Globus pallidus (tissue), 1 donor: ENCODE results near the gene STOM.

Experiments
- DNase-seq: peaks from one replicate; pipeline ENCODE4 v3.0.0-alpha.2; 2015; ENCODE audit warnings: low spot score

Gene STOM

DNA sequence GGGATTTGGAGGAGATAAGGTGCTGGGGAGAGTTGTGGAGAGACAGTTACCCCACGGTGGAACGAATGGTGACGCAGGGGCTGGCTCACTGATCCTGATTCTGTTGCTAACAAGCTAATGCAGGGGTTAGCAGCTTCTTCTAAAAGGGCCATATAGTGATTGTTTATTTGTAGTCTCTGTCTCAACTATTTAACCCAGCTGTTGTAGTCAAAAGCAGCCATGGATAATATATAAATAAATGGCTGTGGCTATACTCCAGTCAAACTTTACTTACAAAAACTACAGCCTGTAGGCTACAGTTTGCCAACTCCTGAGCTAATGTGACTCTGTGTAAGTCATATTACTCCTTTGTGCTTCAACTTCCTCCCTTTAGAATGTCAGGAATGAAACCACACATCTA is 21.8 kb downstream of the STOM start:
- DNase-seq, result no peak

DNA sequence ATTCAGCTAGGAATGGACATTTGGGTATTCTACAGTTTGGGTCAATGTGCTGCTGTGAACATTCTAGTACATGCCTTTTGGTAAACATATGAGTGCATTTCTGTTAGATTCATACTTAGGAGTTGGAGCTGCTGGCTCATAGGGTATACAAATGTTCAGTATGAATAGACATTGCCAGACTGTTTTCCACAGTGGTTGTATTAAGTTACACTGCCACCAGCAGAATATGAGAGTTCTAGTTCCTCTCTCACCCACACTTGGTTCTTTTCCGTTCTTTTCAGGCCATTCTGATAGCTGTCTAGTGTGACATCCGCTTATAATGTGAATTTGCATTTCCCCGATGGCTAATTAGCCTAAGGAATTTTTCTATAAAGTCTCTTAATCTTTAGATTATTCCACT is 25.0 kb downstream of the STOM start:
- no peak for DNase-seq

DNA sequence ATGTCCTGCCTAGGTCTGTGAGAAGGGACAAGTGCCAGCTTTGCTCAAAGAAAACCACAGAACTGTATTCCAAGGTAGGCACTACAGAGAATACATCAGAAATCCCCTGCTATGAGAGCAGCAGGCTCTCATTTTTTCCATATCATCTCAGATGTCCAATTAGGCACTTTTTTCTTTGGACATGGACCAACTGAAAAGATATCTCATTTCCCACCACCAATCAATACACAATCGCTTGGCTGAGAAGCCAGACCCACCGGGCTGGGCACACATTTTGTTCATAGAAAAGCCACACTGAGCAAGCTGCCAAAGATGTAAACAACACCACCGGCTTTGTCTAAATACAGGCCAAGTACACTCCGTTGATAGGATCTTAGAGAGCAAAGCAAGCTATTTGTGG is 25.9 kb downstream of the STOM start:
- no peak for DNase-seq

DNA sequence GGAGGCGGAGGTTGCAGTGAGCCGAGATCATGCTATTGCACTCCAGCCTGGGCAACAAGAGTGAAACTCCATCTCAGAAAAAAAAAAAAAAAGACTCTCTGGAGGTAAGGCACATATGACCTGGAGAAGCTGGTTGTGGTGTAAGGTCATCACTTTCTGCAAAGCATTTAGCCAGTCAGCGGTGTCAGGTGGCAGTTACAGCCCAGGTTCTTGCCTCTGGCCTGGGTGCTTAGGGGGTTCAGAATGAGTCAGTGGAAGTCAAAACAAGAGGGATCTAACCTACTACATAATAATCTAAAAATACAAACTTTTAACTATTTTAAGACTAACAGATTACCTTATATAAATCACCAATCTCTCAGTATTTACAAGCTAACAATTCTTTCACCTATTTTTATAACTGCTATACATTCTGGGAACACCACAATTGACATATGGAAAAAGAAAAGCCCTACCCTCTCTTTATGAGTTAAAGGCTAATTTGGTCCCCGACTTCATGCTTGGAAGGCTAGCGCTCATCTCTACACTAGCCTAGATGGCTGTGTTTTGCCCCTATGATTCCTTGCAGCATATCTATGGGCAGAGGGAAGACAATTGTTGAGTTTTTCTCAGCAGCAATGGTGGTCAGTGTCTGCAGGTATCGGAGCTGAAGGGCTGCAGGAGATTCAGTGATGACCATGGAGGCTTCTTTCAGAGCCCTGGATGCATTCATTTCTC is 29.2 kb downstream of the STOM start:
- DNase-seq, result no peak

DNA sequence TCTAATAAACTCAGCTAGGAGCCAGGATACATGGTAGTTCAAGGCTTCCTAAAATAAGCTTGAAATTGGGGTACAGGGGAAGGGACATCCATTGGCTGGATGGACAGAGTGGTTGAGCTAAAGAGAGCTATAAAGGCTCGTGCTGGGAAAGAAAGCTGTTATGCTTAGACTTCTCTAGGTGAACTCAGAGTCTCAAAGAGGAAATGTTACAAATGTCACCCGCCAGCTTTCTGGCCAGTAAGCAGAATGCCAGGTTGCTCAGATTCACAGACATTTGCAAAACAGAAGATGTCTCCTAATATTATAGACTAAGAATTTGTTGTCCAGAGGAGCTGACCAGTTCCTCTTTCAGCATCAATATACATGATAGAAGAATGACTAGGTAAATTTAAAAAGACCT is 30.6 kb downstream of the STOM start:
- DNase-seq, result no peak

DNA sequence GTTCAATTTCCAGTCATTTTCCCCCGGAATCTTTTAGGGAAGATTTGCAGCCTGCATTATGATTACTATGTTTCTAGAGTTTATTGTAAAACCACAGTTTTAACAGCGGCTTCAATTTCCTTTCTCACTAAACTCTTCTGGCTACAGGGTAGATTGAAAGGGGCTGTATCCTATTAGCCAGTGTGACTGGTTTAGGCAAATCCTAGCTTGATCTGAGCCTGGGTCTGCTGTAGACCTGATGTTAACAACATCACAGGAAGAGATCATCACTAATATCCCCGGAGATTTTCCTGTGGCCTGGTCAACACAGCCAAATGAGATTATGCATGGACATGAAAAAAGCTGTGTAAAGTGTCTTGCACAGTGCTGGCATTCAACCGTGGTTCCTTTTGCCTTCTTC is 33.4 kb downstream of the STOM start:
- DNase-seq, result no peak

DNA sequence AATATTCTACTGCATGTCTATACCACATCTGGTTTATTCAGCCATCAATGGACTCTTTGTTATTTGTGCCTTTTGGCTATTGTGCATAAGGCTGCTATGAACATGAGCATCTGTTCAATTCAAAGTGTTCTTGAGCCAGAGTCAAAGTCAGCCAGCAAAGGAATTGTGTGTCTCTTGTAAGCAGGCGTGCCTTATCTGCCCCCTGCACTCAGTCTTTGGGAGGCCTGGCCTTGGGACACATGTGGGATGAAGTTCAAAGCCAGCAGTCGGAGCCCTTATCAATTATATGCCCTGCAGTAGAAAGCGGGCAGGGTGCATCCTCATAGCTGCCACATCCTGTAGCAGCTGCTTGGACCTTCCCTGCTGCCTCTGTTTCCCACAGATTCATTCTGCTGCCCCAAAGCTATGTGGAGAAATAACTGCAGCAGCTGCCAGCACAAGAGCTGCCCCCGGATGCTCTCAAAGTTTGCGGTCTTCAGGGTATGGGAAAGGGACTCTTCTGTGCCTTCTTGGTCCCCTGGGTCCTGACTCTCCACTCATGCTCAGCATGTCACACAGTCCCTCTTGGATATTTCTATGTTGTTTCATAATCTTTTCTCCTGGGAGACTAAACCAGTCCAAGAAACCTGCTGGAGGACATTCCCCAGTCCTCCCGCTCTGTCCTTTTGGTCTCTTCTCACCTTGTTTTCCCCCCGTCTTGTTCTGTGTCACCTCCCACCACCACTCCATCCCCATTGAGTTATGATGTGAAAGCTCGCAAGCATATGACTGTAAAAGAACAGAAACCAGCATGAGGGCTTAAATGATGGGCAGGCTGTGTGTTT is 35.9 kb downstream of the STOM start:
- no peak for DNase-seq

DNA sequence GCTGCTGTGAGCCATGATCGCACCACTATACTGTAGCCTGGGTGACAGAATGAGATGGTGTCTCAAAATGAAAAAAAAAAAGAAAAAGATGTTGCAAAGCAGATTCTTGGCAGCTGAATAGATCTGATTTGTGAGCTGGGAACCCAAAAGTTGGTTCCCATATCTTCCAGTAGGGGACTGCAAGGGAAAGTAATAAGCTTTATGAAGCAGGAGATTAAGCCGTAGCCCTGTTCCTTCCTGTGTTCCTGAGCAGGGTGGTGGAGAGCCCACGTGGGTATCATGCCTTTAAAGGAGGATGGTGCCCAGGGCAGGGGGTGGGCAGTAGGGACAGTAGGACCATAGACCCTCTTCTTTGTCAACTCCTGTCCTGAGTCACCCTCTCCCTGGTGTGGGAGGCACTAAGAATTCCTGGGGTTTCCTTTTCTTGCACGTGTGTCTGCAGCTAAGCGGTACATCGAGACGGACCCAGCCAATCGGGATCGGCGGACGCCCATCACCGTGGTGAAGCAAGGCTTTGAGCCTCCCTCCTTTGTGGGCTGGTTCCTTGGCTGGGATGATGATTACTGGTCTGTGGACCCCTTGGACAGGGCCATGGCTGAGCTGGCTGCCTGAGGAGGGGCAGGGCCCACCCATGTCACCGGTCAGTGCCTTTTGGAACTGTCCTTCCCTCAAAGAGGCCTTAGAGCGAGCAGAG is 37.9 kb downstream of the STOM start:
- DNase-seq, result no peak

DNA sequence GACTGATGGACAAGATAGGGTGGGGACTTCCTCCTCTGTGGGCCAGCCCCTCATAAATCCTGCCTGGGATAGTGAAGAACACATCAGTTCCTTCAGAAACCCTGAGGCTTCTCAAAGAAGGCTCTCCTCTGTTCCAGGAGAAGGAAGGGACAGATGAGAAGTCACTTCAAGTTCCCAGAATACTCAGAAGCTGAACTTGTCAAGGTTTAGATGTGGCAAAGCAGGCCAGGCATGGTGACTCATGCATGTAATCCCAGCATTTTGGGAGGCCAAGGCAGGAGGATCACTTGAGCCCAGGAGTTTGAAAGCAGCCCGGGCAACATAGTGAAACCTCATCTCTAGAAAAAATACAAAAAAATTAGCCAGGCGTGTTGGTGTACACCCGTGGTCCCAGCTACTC is 38.5 kb downstream of the STOM start:
- no peak for DNase-seq

DNA sequence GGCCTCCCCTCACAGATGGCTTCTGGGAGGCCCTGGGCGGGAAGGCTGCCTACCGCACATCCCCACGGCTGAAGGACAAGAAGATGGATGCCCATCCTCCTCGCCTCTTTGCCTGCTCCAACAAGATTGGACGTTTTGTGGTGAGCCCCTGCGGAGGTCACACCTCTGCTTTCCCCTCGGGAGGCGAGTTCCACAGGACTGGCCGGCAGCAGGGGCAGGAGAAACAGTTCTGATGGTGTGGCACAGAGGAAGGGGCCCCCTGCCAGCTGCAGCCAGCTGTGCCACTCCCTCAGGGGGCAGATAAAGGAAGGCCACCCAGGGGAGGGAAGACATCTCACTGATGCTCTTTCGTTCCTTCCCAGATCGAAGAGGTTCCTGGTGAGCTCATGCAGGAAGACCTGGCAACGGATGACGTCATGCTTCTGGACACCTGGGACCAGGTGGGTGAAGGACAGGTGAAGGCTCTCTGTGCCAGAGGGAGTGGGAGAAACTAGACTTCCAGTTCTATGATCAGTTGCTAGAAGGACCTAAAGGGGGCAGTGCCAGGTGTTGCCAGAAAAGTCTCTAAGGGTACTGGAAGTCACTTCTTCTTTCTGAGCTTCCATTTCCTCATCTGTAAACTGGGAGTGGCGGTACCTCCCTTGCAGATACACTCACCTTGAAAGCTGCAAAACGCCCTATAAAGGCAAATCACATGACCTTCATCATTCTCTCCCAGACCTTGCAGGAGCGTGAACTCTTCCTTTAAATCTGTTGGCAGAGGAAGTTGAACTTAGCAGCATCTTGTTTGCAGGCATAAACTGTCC is 41.0 kb downstream of the STOM start:
- no peak for DNase-seq

DNA sequence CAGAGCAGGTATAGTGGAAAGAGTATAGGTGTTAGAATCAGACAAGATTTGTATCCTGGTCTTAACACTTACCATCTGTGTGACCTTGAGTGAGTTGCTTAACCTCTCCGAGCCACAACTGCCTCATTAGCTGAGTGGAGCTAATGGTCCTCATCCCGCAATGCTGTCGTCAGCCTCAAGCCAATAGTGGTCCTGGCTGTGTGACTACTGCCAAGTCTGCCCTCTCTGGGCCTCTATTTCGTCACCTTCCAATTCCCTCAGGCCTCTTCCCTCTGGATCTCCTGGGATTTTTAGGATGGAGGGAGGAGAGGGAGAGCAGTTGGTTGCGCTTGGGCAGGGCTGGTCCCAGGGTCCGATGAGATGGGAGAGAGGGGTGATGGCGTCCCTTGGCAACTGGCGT is 41.6 kb downstream of the STOM start:
- DNase-seq, result no peak

DNA sequence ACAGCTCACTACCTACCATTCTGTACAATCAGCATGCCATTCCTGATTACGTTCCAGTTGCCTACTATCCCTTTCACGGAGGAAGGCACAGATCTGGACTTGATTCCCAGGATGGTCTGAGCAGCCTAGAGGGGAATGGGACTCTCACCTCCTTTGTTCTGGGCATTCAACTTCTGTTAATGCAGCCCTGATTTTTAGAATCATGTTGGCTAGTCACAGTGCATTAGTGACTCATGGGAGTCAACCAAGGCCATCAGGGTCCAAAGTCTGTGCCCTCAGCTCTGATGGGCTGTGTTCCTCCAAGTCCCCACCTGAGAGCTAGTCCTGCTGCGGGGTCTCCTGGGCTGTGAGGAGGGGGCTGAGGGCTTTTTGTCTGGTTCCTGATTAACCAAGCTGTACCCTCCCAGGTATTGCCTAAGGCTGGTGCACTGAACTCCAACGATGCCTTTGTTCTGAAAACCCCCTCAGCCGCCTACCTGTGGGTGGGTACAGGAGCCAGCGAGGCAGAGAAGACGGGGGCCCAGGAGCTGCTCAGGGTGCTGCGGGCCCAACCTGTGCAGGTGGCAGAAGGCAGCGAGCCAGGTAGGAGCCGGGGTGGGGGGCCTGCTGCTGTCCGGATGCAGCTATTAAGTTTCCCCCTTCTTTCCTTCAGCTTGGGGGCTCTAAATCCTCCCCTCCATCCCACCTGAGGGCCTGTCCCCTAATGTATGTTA is 43.0 kb downstream of the STOM start:
- no peak for DNase-seq

DNA sequence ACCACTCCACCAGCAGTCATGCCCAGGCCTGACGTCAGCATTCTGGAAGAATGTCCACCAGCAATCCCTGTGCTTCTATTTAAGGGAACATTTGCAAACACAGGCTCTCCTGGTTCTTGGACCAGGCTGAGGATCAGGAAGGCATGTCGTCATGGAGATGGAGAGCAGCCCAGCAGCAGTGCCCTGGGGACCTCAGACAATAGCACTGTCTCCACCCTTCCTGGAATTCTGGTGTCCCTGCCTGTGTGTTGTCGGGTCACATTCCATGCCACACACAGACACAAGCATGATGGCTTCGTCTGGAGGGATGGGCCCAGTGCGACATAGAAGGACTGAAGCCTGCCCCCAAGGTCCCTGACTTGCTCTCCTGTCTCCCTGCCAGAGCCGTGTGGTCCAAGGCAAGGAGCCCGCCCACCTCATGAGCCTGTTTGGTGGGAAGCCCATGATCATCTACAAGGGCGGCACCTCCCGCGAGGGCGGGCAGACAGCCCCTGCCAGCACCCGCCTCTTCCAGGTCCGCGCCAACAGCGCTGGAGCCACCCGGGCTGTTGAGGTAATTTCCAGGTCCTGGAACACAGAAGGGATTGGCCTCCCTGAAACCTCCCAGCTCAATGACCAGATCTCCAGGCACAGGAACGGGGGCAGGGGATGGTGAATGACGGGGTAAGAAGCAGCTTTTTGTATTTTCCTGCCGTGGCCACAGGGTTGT is 43.8 kb downstream of the STOM start:
- peak; percentile 55 for DNase-seq

DNA sequence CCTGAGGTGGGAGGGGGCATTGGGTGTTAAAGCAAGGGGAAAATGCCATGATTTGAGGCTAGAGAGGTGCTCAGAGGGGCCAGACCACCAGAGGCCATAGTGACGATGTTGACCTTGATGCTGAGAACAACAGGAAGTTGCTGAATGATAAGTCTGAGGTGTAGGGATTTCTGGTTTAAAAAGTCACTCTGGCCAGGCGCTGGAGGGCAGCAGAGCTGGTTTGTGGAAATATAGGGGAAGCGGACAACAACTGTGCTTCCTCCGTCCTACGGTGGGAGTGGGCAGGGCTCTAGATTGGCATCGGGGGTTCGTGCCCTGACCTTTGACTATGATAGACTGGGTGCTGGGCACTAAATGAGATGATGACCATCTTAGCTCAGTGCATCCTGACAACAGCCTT is 44.7 kb downstream of the STOM start:
- DNase-seq, result no peak

DNA sequence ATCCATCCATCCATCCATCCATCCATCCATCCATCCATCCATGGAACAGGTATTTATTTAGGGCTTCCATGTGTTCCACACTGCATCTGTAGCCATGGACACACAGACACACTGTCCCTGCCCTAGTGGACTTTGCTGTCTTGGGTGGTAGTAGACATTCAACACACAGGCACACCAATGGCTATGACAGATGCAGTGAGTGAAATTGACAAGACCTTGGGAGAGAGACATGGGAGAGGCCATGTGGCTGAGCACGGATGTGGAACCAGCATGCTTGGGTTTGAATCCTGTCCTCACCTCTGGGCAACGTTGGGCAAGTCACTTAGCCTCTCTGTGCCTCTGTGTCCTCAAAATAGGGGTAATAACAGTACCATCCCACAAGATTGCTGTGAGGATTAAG is 45.3 kb downstream of the STOM start:
- DNase-seq, result no peak

DNA sequence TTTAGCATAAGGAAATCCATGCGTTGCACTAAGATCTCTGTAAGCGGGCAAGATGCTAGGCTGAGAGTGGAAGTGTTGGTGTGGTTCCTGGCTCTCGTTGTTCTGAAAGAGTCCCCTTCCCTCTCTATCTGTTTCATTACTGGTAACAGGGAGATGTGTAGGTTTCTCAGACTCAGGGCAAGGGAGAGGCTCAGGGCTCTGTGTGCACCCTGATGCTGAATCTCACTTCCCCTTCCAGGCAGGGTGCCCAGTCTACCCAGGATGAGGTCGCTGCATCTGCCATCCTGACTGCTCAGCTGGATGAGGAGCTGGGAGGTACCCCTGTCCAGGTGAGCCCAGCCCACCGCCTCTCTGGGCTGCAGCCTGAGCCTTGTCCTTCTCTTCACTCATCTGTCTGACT is 45.7 kb downstream of the STOM start:
- DNase-seq, result no peak

DNA sequence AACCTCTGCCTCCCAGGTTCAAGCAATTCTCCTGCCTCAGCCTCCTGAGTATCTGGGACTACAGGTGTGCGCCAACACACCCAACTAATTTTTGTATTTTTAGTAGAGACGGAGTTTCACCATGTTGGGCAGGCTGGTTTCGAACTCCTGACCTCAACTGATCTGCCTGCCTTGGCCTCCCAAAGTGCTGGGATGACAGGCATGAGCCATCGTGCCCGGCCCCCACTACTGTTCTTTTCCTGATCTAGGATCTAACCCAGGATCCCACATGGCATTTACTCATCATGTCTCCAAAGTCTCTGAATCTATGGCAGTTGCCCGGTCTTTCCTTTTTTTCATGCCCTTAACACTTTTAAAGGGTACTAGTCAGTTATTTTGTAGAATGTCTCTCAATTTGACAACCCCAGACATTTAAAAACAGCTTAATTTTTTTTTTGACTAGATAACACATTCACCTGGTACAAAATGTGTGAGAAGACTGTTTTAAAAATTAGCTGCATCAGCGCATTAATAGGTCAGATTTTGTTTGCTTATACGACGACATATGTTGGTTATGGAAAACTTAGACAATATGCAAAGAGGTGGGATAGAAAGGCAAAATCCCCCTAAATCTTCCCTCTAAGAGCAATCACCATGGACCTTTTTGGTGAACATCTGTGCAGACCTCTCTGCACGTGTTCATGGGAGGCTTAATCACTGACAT is 46.5 kb downstream of the STOM start:
- no peak for DNase-seq

DNA sequence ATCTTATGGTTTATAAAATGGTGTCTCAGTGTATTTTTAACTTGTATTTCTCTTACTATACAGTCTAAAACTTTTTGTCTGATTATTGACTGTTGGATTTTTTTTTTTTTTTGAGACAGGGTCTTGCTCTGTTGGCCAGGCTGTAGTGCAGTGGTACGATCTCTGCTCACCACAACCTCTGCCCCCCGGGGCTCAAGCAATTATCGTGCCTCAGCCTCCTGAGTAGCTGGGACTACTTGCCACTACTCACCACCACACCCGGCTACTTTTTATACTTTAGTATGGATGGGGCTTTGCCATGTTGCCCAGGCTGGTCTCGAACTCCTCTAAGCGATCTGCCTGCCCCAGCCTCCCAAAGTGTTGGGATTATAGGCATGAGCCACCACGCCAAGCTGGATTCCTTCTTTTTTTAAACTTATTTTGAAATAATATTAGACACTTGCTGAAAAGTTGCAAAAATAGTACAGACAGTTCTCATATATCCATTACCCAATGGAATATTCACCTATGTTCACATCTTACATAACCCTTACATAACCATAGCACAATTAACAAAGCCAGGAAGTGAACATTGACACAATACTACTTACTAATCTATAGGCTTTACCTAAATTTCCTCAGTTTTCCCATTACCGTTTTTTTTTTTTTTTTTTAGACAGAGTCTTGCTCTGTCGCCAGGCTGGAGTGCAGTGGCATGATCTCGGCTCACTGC is 47.2 kb downstream of the STOM start:
- DNase-seq, result no peak

DNA sequence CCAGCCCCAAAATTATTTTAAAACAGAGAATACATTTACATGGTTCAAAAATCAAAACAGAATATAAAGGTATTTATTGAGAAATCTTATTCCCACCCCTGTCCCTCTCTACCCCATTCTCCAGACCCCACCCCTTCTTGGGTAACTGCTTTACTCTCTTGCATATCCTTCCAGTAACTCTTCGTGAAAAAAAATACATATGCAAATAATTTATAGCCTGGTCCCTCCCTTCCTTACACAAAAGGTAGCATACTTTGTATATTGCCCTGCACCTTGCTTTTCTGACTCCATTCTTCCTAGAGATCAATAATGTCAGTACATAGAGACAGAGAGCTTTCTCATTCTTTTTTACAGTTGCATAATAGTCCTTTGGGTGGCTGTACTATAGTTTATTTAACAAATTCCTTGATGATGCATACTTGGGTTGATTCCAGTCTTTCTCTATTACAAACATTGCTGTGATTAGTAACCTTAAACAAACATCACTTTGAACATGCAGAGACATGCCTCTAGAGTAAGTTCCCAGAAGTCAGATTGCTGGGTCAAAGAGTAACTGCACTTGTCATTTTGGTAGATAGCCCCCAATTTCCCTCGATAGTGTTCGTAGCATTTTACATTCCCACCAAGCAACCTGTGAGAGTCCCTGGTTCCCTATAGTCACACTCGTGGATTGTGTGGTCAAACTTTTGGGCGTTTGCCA is 47.9 kb downstream of the STOM start:
- no peak for DNase-seq
